WERI-Rb-1 (cell line): ENCODE measurements around the gene SNX9.

ENCODE experiments used
- DNase-seq: peaks from one replicate; pipeline ENCODE4 v3.0.0-alpha.2; 2020
- H3K27ac ChIP-seq: fragments of 250-450 bp; sonication (Bioruptor Pico); 2 replicates; pipeline ENCODE4 v1.5.1; 2020; ENCODE audit warnings: mild to moderate bottlenecking, moderate library complexity
- H3K27me3 ChIP-seq: fragments of 250-450 bp; sonication (Bioruptor Pico); 2 replicates; pipeline ENCODE4 v1.5.1; 2021; ENCODE audit warnings: mild to moderate bottlenecking, low read depth, moderate library complexity; ENCODE audit not compliant: insufficient read depth, severe bottlenecking
- H3K36me3 ChIP-seq: fragments of 250-450 bp; sonication (Bioruptor Pico); 2 replicates; pipeline ENCODE4 v1.5.1; 2020; ENCODE audit warnings: mild to moderate bottlenecking, moderate library complexity
- H3K4me3 ChIP-seq: 2 replicates; pipeline ENCODE4 v1.5.1; 2011; ENCODE audit warnings: low read depth, mild to moderate bottlenecking, control low read depth, low read length
- H3K9me3 ChIP-seq: fragments of 250-450 bp; sonication (Bioruptor Pico); 2 replicates; pipeline ENCODE4 v1.5.1; 2021; ENCODE audit warnings: mild to moderate bottlenecking, moderate library complexity; ENCODE audit not compliant: severe bottlenecking
- CTCF ChIP-seq: IDR thresholded peaks from 2 replicates; pipeline ENCODE4 v1.5.1; 2011; ENCODE audit warnings: low read depth, mild to moderate bottlenecking, control low read depth, inconsistent platforms, low read length

Gene SNX9

GRCh38 chr6:157847846-157848245 lies 24.8 kb downstream of the SNX9 start:
- Histone ChIP-seq H3K4me3 (no peak overlapping the region), H3K27me3 (no peaks in the 10 kb centered on the region), H3K27ac (peak overlapping the region; percentile 28; the same call in 1 of the 2 replicates), H3K9me3 (no peaks in the 10 kb centered on the region), H3K36me3 (no peaks in the 10 kb centered on the region; the same call in 1 of the 2 replicates)
- DNase-seq: no peak
- no peak for TF ChIP-seq CTCF

- H3K27me3 ChIP-seq: no peaks in the 10 kb centered on the region
- H3K36me3 ChIP-seq: no peaks in the 10 kb centered on the region; the same call in 1 of the 2 replicates
- H3K27ac ChIP-seq: peak overlapping the region; percentile 25
- peak overlapping the region; percentile 25 for H3K4me3 ChIP-seq
- DNase-seq: peak; percentile 56
- H3K9me3 ChIP-seq: no peaks in the 10 kb centered on the region
- TF ChIP-seq CTCF: no peak
Observed at GRCh38 chr6:157848693-157849092, 25.6 kb downstream of the SNX9 start.

- no peaks in the 10 kb centered on the region for H3K9me3 ChIP-seq
- H3K27ac ChIP-seq: no peak overlapping the region
- H3K4me3 ChIP-seq: no peak overlapping the region
- no peak for DNase-seq
- no peaks in the 10 kb centered on the region for H3K27me3 ChIP-seq
- no peaks in the 10 kb centered on the region; the same call in 1 of the 2 replicates for H3K36me3 ChIP-seq
- no peak for TF ChIP-seq CTCF
Observed at GRCh38 chr6:157849288-157850017, 26.4 kb downstream of the SNX9 start.

GRCh38 chr6:157850030-157850429 lies 27.0 kb downstream of the SNX9 start:
- TF ChIP-seq CTCF: no peak
- no peak for DNase-seq
- Histone ChIP-seq H3K36me3 (no peaks in the 10 kb centered on the region; the same call in 1 of the 2 replicates), H3K27me3 (no peaks in the 10 kb centered on the region), H3K9me3 (no peaks in the 10 kb centered on the region), H3K27ac (no peak overlapping the region), H3K4me3 (no peak overlapping the region)

- no peaks in the 10 kb centered on the region; the same call in none of the 2 replicates for H3K36me3 ChIP-seq
- no peak overlapping the region for H3K27ac ChIP-seq
- H3K9me3 ChIP-seq: no peaks in the 10 kb centered on the region
- DNase-seq: no peak
- H3K4me3 ChIP-seq: no peak overlapping the region
- no peak for TF ChIP-seq CTCF
- no peaks in the 10 kb centered on the region for H3K27me3 ChIP-seq
Observed at GRCh38 chr6:157853018-157853805, 30.2 kb downstream of the SNX9 start.
